Endodermal cell (in vitro differentiated cells): ENCODE data around the gene ZNF337. TPM values are rescaled to one million over a fixed set of nuclear protein-coding genes. Genes with fewer than 3 reads are reported as not detected.
A peak's percentile ranks its signal among the peaks of the same experiment; 100 is the strongest.

ENCODE experiments used
- DNase-seq: peaks from one replicate; pipeline ENCODE4 v3.0.0-alpha.2; 2017
- H3K27ac ChIP-seq: 2 replicates; pipeline ENCODE4 v1.5.1; 2013; ENCODE audit warnings: mild to moderate bottlenecking, low read depth, low read length, moderate library complexity
- H3K27me3 ChIP-seq: 2 replicates; pipeline ENCODE4 v1.6.1; 2013; ENCODE audit warnings: mild to moderate bottlenecking, low read length, moderate library complexity; ENCODE audit not compliant: insufficient read depth, control insufficient read depth, poor library complexity, severe bottlenecking
- H3K36me3 ChIP-seq: 2 replicates; pipeline ENCODE4 v1.7.0; 2013; ENCODE audit warnings: mild to moderate bottlenecking, low read length, moderate library complexity; ENCODE audit not compliant: control insufficient read depth, insufficient read depth
- H3K4me1 ChIP-seq: one replicate; pipeline ENCODE4 v1.7.0; 2013; ENCODE audit warnings: low read length; ENCODE audit not compliant: control insufficient read depth, insufficient read depth
- H3K4me3 ChIP-seq: 2 replicates; pipeline ENCODE4 v1.5.1; 2013; ENCODE audit warnings: mild to moderate bottlenecking, low read length, moderate library complexity
- H3K9ac ChIP-seq: 2 replicates; pipeline ENCODE4 v1.6.1; 2013; ENCODE audit warnings: mild to moderate bottlenecking, low read length, moderate library complexity; ENCODE audit not compliant: poor library complexity, severe bottlenecking; ENCODE audit errors: extremely low read depth
- H3K9me3 ChIP-seq: 2 replicates; pipeline ENCODE4 v1.6.1; 2013; ENCODE audit warnings: mild to moderate bottlenecking, low read length, moderate library complexity; ENCODE audit not compliant: control insufficient read depth
- H3K27ac Mint-ChIP-seq: 2 replicates; pipeline ENCODE4 v1.8.0; 2020; ENCODE audit warnings: mixed read lengths
- H3K27me3 Mint-ChIP-seq: 2 replicates; pipeline ENCODE4 v1.8.0; 2021; ENCODE audit warnings: mild to moderate bottlenecking, mixed read lengths; ENCODE audit not compliant: insufficient read depth
- H3K36me3 Mint-ChIP-seq: 2 replicates; pipeline ENCODE4 v1.8.0; 2020; ENCODE audit warnings: low read depth, mixed read lengths
- H3K4me1 Mint-ChIP-seq: 2 replicates; pipeline ENCODE4 v1.8.0; 2020; ENCODE audit warnings: mixed read lengths
- H3K4me3 Mint-ChIP-seq: 2 replicates; pipeline ENCODE4 v1.8.0; 2020; ENCODE audit warnings: mild to moderate bottlenecking, moderate library complexity, mixed read lengths
- H3K9me3 Mint-ChIP-seq: 2 replicates; pipeline ENCODE4 v1.8.0; 2020; ENCODE audit warnings: mild to moderate bottlenecking, mixed read lengths
- WGBS, 2 experiments: methylation state at CpG; one replicate each; pipeline versions ENCODE4 v1.1.5 to v1.1.7; 2013; ENCODE audit warnings: missing lambda C conversion rate in 2 of 2, mixed read lengths in 1 of 2; ENCODE audit not compliant: insufficient coverage in 1 of 2, insufficient read length in 1 of 2; 5-methylcytosine and 5-hydroxymethylcytosine counted together
- total RNA-seq, 2 donors: library from RNA; stranded (reverse); fragmentation: NEBNext Ultra II Directional in 1 of 2; extraction: Animal tissue kit (Norgen Biotek cat#: 25700) in 1 of 2; gene quantifications; 2 replicates in 1 of 2; 3 replicates in 1 of 2; pipeline ENCODE4 v1.2.1, GENCODE V29; 2021
- TF ChIP-seq, protein P1 (sequence below): fragments of 200-600 bp; sonication (generic); conservative IDR thresholded peaks from 2 replicates; pipeline ENCODE4 v1.5.0; 2021; ENCODE audit warnings: antibody characterized with exemption, mild to moderate bottlenecking

ZNF337 gene
- total RNA-seq, 2 donors from 2014 or later = 14.2 to 14.5 TPM

DNA sequence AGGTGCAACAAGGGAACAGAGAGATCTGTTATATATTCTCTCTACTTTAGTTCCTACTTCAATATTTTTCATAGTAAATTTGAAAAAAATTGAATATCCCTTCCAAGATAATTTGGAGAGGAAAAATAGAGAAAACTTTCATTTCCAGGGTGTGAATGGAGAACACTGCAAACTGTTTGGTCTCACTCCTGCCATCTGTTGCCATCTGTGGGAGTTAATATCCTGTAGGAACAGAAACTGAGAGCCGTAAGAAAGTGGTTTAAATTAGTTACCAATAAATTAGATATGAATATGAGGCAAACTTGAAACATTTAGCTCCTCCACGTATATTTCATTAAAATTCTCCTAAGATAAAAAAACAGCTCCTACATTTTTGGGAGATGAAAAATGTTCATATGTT, 4.2 kb downstream of the ZNF337 start:
- H3K9ac ChIP-seq = no peak overlapping the region
- no peak for DNase-seq
- peaks cover 20% of the 10 kb centered on the region for H3K36me3 ChIP-seq
- TF ChIP-seq, protein P1, sequence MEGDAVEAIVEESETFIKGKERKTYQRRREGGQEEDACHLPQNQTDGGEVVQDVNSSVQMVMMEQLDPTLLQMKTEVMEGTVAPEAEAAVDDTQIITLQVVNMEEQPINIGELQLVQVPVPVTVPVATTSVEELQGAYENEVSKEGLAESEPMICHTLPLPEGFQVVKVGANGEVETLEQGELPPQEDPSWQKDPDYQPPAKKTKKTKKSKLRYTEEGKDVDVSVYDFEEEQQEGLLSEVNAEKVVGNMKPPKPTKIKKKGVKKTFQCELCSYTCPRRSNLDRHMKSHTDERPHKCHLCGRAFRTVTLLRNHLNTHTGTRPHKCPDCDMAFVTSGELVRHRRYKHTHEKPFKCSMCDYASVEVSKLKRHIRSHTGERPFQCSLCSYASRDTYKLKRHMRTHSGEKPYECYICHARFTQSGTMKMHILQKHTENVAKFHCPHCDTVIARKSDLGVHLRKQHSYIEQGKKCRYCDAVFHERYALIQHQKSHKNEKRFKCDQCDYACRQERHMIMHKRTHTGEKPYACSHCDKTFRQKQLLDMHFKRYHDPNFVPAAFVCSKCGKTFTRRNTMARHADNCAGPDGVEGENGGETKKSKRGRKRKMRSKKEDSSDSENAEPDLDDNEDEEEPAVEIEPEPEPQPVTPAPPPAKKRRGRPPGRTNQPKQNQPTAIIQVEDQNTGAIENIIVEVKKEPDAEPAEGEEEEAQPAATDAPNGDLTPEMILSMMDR = no peak
- peaks cover 19% of the 10 kb centered on the region for H3K36me3 Mint-ChIP-seq
- no peak overlapping the region for H3K27ac Mint-ChIP-seq
- H3K9me3 Mint-ChIP-seq = no peaks in the 10 kb centered on the region
- no peak overlapping the region for H3K4me3 ChIP-seq
- H3K27ac ChIP-seq = no peak overlapping the region
- H3K4me3 Mint-ChIP-seq = no peak overlapping the region
- WGBS, 2 experiments = 100% methylated on average over 1 of the region's 2 CpGs; no CpG with 5 or more reads in 1 of the 2 experiments
- no peaks in the 10 kb centered on the region for H3K27me3 Mint-ChIP-seq
- peaks cover 7% of the 10 kb centered on the region for H3K4me1 Mint-ChIP-seq
- H3K27me3 ChIP-seq = no peaks in the 10 kb centered on the region
- H3K9me3 ChIP-seq = no peaks in the 10 kb centered on the region
- no peaks in the 10 kb centered on the region for H3K4me1 ChIP-seq

DNA sequence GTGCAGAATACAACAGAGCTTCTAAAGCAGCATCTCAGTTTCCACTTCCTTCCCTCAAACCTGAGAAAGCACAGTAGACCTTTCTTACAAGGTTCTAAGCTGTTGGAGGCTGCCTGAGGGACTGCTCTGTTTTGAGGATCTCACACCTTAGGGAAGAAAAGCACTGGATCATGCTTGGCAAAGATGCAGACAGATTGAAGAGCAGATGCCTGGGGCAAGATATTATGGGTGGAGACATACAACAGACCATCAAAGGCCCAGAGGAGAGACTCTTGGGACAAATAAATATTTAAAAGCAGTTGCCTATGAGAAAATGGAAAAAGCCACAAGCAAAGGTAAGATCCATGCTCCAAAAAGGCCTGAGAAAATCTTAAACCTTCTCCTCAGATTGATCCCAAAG, 6.2 kb downstream of the ZNF337 start:
- Histone ChIP-seq H3K36me3 (peaks cover 20% of the 10 kb centered on the region), H3K9ac (no peak overlapping the region), H3K27ac (no peak overlapping the region), H3K4me1 (peaks cover 3% of the 10 kb centered on the region), H3K27me3 (no peaks in the 10 kb centered on the region), H3K4me3 (no peak overlapping the region), H3K9me3 (no peaks in the 10 kb centered on the region)
- H3K27ac Mint-ChIP-seq = no peak overlapping the region
- DNase-seq = no peak
- H3K36me3 Mint-ChIP-seq = peaks cover 21% of the 10 kb centered on the region
- H3K9me3 Mint-ChIP-seq = no peaks in the 10 kb centered on the region
- peaks cover 7% of the 10 kb centered on the region for H3K4me1 Mint-ChIP-seq
- TF ChIP-seq, protein P1 = no peak
- no peak overlapping the region for H3K4me3 Mint-ChIP-seq
- H3K27me3 Mint-ChIP-seq = no peaks in the 10 kb centered on the region

DNA sequence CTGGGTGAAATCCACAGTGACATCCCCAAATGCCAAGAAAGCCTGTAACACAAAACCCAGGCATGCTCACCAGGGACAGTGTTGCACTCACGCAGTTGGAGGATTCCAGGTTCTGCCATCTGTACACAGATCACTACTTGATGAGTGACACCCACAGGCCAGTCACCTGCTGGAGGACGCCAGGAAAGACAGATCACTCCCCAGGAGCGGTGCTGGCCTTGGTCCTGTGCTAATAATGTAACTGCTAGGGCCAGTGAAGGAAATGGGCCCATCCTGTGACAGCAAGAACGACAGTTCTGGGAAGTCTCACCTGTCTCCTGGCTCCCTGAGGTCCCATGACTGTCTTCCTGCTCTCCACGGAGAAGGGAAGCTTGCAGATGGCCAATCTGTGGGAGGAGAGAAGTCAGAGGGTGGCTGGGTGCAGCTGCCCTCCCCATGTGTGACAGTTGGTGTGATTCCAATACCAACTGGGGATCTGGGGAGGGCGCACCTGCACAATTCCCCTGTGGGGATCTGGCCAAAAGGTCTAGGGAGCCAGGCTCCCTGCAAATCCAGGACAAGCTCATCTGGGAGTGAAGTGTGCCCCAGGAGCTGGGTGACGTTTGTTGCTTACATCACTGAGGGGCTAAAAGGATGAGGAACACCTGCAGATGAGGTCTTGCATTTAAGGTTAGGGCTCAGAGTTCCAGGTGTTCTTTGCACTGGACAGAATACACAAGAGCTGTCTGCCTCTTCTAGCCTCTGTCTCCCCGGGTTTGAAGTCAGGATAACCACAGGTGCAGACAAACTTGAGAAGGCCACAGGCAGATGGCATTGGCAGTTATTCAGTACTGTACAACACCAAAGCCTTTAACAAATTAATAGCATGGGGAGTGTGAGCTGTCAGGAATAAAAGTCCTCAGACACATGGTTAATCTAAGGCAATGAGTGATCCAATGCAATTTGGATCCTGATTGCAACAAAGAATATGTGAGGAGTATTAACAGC, 10.3 kb downstream of the ZNF337 start:
- 88 to 91% methylated on average over 7 to 8 of the region's 8 CpGs for WGBS, 2 experiments
- peaks cover 41% of the 10 kb centered on the region for H3K36me3 Mint-ChIP-seq

More for the DNA sequence above, 10.3 kb downstream of the ZNF337 start:
- no peaks in the 10 kb centered on the region for H3K27me3 ChIP-seq
- H3K4me1 ChIP-seq = peaks cover 3% of the 10 kb centered on the region
- DNase-seq = peak; percentile 59
- peaks cover 3% of the 10 kb centered on the region for H3K4me1 Mint-ChIP-seq
- no peaks in the 10 kb centered on the region for H3K9me3 ChIP-seq
- peak overlapping the region; percentile 67 for H3K27ac Mint-ChIP-seq
- H3K4me3 ChIP-seq = no peak overlapping the region
- H3K36me3 ChIP-seq = peaks cover 15% of the 10 kb centered on the region
- H3K9ac ChIP-seq = no peak overlapping the region
- TF ChIP-seq, protein P1 = no peak
- H3K4me3 Mint-ChIP-seq = no peak overlapping the region
- no peak overlapping the region for H3K27ac ChIP-seq
- peaks cover 9% of the 10 kb centered on the region for H3K9me3 Mint-ChIP-seq
- H3K27me3 Mint-ChIP-seq = no peaks in the 10 kb centered on the region
